DMS114 treated with DMSO at 0.1 percent for 48 hours (cell line): ENCODE results near the gene CHD5.

Experiments used
- DNase-seq: peaks from one replicate; lab custom pipeline; 2025; ENCODE audit not compliant: unreplicated experiment; lab: John Stamatoyannopoulos, UW

The CHD5 gene

DNA sequence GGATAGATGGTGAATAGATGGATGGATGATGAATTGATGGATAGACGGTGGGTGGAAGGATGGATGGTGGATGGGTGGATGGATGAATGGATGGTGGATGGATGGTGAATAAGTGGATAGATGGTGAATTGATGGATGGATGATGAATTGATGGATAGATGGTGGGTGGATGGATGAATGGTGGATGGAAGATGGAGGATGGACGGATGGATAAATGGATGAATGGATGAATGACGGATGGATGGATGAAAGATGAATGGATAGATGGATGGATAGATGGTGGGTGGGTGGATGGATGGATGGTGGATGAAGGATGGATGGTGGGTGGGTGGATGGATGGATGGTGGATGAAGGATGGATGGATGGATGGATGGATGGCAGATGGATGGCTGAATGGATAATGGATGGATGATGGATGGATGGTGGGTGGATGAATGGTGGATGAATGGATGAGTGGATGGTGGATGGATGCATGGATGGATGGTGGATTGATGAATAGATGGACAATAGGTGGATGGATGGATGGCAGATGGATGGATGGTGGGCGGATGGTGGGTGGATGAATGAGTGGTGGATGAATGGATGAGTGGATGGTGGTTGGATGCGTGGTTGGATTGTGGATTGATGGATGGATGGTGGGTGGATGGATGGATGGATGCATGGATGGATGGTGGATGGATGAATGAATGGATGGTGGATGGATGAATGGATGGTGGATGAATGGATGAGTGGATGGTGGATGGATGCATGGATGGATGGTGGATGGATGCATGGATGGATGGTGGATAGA lies 5.3 kb downstream of the CHD5 start:
- no peak for DNase-seq

- DNase-seq, result no peak
Measured at GRCh38 chr1:6172549-6172948, 7.6 kb downstream of the CHD5 start.

DNA sequence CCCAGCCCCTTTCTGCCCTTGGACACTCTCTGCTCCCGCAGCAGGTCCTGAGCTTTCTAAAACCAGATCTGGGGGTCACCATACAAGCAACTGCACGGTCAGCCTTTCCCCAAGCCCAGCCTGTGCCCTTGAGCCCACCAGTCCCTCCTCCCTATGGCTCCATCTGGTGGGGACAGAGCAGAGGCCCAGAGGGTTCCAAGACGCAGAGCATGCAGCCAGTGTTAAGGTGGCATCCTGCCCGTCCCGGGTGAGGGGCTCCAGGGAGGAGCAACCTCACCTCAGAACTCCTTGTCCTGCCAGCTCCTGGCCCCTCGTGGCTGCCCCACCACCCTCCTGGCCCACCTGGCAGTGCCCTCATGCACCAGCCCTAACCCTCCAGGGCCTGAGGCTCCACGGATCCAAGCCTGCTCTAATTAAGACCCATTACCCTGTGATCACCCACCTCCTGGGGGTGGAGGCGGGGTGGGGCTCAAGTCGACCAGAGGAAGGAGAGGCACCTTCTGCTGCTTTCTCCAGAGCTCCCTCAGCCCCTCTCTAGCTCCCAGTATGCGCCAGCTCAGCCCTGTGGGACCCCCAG lies 8.5 kb downstream of the CHD5 start:
- DNase-seq, result no peak

- DNase-seq, result no peak
Measured at GRCh38 chr1:6170742-6171201, 9.3 kb downstream of the CHD5 start.

GRCh38 chr1:6170116-6170741 lies 9.9 kb downstream of the CHD5 start:
- no peak for DNase-seq

DNA sequence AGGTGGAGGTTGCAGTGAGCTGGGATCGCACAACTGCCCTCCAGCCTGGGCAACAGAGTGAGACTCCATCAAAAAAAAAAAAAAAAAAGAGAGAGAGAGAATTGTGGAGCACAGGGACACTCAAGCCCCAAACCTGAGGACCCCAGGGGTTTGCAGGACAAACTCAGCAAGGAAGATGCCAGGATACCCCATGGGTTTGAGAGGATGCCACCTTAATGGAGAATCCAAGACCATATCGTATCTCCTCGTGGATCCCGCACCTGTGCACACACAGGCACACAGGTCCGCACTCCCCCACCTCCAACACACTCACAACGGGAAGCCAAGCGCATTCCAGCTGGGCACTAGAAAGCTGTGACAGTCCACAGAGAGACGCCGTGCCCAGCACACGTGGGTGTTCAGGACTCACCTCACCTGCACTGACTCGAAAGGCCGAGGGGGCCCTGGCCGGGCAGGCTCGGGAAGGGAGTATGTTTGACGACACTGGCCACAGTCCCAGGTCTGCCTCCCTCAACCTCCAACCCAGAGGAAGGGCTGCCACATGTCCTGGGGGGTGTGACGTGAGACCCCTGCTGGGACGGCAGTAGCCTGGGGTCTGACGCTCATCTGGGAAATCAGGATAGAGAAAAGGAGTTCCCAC lies 11.1 kb downstream of the CHD5 start:
- no peak for DNase-seq

- no peak for DNase-seq
Measured at GRCh38 chr1:6167391-6168303, 12.5 kb downstream of the CHD5 start.

GRCh38 chr1:6166655-6167390 lies 13.3 kb downstream of the CHD5 start:
- DNase-seq, result no peak

DNA sequence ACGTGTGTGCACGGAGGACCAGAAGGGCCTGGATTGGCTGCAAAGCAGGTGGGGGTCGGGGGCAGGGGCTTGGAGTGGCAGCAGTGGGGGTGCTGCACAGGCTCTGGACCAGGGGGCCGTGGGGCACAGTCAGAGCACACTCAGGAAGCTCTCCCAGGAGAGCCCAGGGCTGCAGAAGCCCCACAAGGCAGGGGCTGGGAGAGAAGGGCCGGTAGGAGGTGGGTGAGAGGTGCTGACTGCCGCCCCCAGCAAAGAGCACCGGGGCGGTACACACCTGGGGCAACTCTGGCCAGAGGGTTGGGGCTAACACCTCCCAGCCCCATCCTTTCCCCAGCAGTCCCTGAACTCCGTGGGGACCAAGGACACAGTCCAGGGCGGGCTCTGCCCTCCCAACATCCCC lies 13.9 kb downstream of the CHD5 start:
- no peak for DNase-seq

GRCh38 chr1:6165441-6165985 lies 14.6 kb downstream of the CHD5 start:
- no peak for DNase-seq

- DNase-seq, result no peak
Measured at GRCh38 chr1:6165027-6165426, 15.1 kb downstream of the CHD5 start.

GRCh38 chr1:6163973-6164617 lies 16.0 kb downstream of the CHD5 start:
- no peak for DNase-seq

DNA sequence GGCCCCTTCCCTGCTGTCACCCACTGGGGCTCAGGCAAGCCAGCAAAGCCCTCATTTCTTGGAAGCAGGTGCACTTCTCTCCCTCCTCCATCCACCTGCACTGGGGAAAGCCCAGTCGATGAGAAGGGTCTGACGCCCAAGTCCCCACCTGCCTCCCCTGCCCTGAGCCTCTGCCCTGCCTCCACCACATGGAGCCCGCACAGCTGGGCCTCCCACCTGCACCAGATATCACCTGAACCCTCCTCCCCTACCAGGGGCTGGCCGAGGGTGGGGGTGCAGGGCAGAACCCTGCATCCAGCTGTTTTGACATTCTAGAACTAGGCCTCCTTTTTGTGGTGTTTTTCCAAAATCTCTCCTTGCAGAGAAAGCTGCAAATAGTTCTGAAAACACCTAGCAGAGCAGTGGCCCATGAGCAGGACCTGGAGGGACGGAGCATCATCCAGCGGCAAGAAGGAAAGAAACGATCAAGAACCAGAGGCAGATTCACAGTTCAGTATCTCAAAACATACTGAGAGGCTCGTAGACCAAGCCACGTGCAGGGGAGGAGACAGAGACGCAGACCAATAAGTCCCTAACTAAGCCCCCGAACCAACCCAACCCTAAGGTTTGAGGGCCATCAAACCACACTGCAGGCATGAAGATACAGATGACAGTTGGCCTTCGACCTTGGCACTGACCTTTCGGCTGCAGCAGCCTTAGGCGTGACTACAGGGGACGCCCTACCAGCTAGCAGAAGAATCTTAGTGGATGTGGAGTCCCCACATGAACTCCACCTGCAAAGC lies 16.7 kb downstream of the CHD5 start:
- no peak for DNase-seq

- DNase-seq, result no peak
Measured at GRCh38 chr1:6162773-6163172, 17.3 kb downstream of the CHD5 start.

DNA sequence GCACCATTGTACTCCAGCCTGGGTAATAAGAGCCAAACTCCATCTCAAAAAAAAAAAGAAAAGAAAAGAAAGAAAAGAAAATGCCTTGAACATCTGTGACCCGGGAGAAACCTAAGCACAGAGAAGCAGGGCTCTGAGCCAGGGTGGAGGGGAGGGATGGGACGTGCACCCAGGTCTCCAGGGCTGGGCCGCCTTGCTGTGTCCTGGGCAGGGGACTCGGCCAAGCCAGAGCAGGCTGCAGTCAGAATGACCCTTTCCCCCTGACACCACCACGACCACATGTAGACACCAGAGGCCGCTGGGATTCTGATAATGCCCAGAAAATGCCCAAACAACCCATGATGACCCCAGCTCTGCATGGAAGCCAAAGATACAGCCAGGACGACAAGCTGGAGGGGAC lies 17.8 kb downstream of the CHD5 start:
- DNase-seq, result no peak

DNA sequence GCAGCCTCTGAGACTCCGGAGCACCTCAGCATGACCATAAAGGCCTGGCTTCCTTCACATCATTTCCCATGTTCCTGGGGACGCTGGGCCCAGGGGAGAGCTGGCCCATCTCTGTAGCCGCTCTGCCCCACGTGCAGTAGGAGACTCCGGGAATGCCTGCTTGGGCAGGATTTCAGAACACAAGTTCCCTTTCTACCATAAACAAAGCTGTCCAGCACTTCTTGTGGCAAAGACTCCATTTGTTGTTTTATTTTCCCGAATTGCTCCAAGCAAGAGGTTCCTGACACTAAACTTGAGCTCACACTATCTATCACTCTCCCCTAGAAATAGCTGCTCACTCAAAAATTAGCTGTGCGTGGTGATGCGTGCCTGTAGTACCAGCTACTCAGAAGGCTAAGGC lies 21.9 kb downstream of the CHD5 start:
- no peak for DNase-seq

DNA sequence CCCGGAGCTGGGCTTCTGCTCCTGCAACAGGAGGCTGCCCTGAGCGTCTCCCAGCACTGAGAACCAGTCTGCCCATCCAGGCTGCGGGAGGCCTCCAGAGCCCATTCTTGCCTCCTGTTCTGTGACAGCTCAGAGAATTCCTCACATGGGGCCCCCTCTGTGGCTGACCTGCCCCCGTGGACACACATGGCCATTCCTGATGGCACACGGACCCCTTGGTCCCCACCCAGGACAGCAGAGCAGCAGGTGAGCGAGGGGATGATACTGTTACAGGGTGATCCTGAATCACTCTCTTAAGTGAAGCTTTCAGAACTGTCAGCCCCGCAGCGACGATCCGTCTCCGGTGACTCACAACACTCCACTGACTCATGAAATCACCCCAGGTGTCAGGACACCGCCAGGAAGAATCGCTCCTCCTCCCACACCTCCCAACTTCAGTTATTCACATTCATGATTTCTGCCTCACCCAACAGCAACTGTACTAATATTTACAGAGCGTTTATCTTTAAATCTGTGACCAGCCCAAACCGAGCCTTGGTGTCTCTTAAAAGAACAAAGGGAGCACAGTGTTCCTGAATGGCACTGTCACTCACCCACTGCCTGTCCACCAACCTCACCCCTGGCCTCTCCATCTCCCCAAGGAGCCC lies 22.5 kb downstream of the CHD5 start:
- DNase-seq, result no peak

DNA sequence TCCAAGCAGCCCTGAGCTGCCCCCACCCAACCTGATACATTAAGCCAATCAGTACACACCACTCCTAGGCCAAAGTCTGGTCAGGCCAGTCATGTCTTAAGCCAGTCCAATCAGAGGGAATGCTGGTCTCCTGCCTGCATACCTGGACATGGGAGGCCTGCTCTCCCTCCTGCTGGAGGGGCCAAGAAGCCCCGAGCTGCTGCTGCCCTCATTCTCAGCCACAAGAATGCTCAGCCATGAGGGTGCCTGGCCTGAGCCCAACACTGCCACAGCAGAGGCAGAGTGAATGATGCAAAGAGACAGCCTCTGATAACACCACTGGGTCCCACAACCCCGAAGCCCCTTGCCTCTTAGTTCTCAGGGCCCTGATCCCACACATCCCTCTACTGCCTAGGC lies 23.0 kb downstream of the CHD5 start:
- DNase-seq, result no peak
